OCI-LY7 (cell line): Measurements from ENCODE around the gene DBNDD1. TPM values are rescaled to one million over a fixed set of nuclear protein-coding genes. Genes with fewer than 3 reads are reported as not detected.
"Not testable (repeated sequence)": the region's sequence is repeated elsewhere in the genome, so short reads cannot be mapped to it uniquely, and the experiment has no call there.

ENCODE experiments used
- BruUV-seq: library from RNA; stranded (reverse); fragments of 400-500 nt; replicated peaks from 2 replicates; lab custom pipeline; 2021; lab: Mats Ljungman, UMichigan
- CTCF ChIA-PET: fragments of 300-600 bp; sonication (Branson Sonifier 250); formaldehyde crosslinking; loops from one replicate; lab custom pipeline; 2022; ENCODE audit warnings: antibody characterized with exemption; ENCODE audit not compliant: unreplicated experiment; lab: Charles Lee
- POLR2A ChIA-PET: fragments of 300-600 bp; sonication (Branson Sonifier 250); formaldehyde crosslinking; loops from one replicate; lab custom pipeline; 2022; ENCODE audit warnings: antibody characterized with exemption; lab: Charles Lee
- DNase-seq: peaks from one replicate; pipeline ENCODE4 v3.0.0-alpha.2; 2015; ENCODE audit warnings: low spot score
- H2AFZ ChIP-seq: fragments of 200-600 bp; sonication (generic), shearing (Covaris generic); 2 replicates; pipeline ENCODE4 v1.6.1; 2014; ENCODE audit warnings: mild to moderate bottlenecking, antibody characterized with exemption, low read length, moderate library complexity
- H3K27ac ChIP-seq: fragments of 200-600 bp; sonication (generic); 2 replicates; pipeline ENCODE4 v1.5.1; 2014; ENCODE audit warnings: mixed run types, low read depth, mild to moderate bottlenecking, moderate library complexity, low read length, inconsistent platforms; ENCODE audit not compliant: poor library complexity, severe bottlenecking
- H3K36me3 ChIP-seq: fragments of 200-600 bp; sonication (generic); 2 replicates; pipeline ENCODE4 v1.6.1; 2014; ENCODE audit warnings: mild to moderate bottlenecking, antibody characterized with exemption, low read length, moderate library complexity, mixed read lengths; ENCODE audit not compliant: insufficient read depth
- H3K4me1 ChIP-seq: fragments of 200-600 bp; sonication (generic); 2 replicates; pipeline ENCODE4 v1.5.1; 2014; ENCODE audit warnings: mild to moderate bottlenecking, low read length; ENCODE audit not compliant: insufficient read depth, poor library complexity, severe bottlenecking
- H3K4me2 ChIP-seq: fragments of 200-600 bp; sonication (generic); 2 replicates; pipeline ENCODE4 v1.6.1; 2014; ENCODE audit warnings: mild to moderate bottlenecking, low read length
- H3K4me3 ChIP-seq: fragments of 200-600 bp; sonication (generic); 2 replicates; pipeline ENCODE4 v1.5.1; 2014; ENCODE audit warnings: mild to moderate bottlenecking, low read depth, low read length; ENCODE audit not compliant: poor library complexity, severe bottlenecking
- H3K79me2 ChIP-seq: fragments of 200-600 bp; sonication (generic); 2 replicates; pipeline ENCODE4 v1.6.1; 2016; ENCODE audit warnings: low read depth, mild to moderate bottlenecking, low read length, moderate library complexity, mixed read lengths; ENCODE audit not compliant: insufficient read depth
- H3K9me2 ChIP-seq: fragments of 200-600 bp; sonication (generic); 2 replicates; pipeline ENCODE4 v1.6.1; 2016; ENCODE audit warnings: mild to moderate bottlenecking, low read length, mixed read lengths; ENCODE audit not compliant: insufficient read depth
- H3K9me3 ChIP-seq: fragments of 200-600 bp; sonication (generic); 2 replicates; pipeline ENCODE4 v1.6.1; 2014; ENCODE audit warnings: mild to moderate bottlenecking, mixed run types, low read length, mixed read lengths
- H4K20me1 ChIP-seq: fragments of 200-600 bp; sonication (generic); 2 replicates; pipeline ENCODE4 v1.6.1; 2014; ENCODE audit warnings: mild to moderate bottlenecking, antibody characterized with exemption, low read length, moderate library complexity, mixed read lengths; ENCODE audit not compliant: insufficient read depth
- CTCF ChIP-seq: fragments of 200-600 bp; sonication (generic); conservative IDR thresholded peaks from 2 replicates; pipeline ENCODE4 v1.5.1; 2014; ENCODE audit warnings: mild to moderate bottlenecking, antibody characterized with exemption, low read length, moderate library complexity, mixed read lengths
- EZH2phosphoT487 ChIP-seq: fragments of 200-600 bp; sonication (generic); IDR thresholded peaks from 2 replicates; pipeline ENCODE4 v1.6.1; 2018; ENCODE audit warnings: low read depth, borderline replicate concordance, mild to moderate bottlenecking, mixed run types, antibody characterized with exemption, low read length, moderate library complexity, mixed read lengths
- intact Hi-C: fragments of 100-400 bp; cut with micrococcal nuclease; formaldehyde crosslinking; loops from one replicate; pipeline ENCODE4 v1.10.0; 2022; ENCODE audit not compliant: unreplicated experiment
- total RNA-seq, 2 experiments: library from RNA; depleted of rRNA in 1 of 2; stranded (reverse); fragments of >200 nt in 1 of 2; shearing (Covaris generic) in 1 of 2; gene quantifications; 2 replicates each; pipeline ENCODE4 v1.2.3, GENCODE V29; 2014 to 2022

The DBNDD1 gene
- total RNA-seq, 2 experiments from 2014 or later: 0.57 to 0.98 TPM

DNA sequence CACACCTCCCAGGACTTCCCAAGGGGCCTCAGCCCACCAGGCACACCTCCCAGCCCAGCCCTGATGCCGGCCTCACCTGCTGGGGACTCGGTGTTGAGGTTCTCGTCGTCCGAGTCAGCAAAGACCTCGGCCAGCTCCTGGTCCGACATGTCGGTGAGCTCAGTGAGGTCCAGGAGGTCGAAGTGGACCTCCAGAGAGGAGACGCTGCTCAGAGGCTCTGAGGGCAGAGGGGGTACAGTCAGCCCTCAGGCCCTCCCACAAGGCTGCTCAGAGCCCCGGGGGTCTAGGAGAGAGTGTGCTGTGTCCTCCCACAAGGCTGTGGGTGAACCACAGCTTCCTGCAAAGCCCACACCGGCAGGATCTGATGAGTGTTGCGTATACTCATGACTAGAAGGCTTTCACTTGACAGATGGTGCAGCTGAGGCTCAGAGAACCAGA is 10.5 kb downstream of the DBNDD1 start:
- ChIA-PET CTCF (no interaction called here), POLR2A (interaction anchor here (0.9 kb wide), 1 partner anchor 36 kb away, joined by 3 read pairs; no protein-coding TSS in a partner anchor)

DNA sequence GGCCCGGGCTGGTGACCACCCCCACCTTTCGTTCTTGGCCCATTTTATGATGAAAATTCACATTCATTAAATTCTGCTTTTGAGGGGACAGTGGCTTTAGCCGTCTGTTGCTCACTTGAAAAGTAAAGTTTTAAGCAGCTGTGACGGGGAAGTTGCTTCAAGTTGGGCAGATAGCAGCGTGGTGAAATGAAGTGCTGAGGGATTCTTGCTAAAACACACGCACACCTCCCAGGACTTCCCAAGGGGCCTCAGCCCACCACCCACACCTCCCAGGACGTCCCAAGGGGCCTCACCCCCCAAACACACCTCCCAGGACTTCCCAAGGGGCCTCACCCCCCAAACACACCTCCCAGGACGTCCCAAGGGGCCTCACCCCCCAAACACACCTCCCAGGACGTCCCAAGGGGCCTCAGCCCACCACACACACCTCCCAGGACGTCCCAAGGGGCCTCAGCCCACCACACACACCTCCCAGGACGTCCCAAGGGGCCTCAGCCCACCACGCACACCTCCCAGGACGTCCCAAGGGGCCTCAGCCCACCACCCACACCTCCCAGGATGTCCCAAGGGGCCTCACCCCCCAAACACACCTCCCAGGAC is 11.5 kb downstream of the DBNDD1 start:
- DNase-seq: peak; percentile 53
- intact Hi-C loops, H3K9me3 ChIP-seq, H3K9me2 ChIP-seq, H3K79me2 ChIP-seq, BruUV-seq, CTCF ChIA-PET, H4K20me1 ChIP-seq, H3K4me3 ChIP-seq, H2AFZ ChIP-seq, H3K36me3 ChIP-seq: not testable (repeated sequence)
- Histone ChIP-seq H3K4me2 (peak overlapping the region; percentile 52), H3K27ac (peak overlapping the region; percentile 53), H3K4me1 (peaks cover 37% of the 10 kb centered on the region)
- POLR2A ChIA-PET: interaction anchor here (0.6 kb wide), 1 partner anchor 14 kb away, joined by 3 read pairs; no protein-coding TSS in a partner anchor

More for the DNA sequence above, 10.5 kb downstream of the DBNDD1 start:
- Histone ChIP-seq H3K36me3 (no peaks in the 10 kb centered on the region), H3K9me3 (no peaks in the 10 kb centered on the region), H3K9me2 (no peaks in the 10 kb centered on the region), H3K4me1 (peaks cover 45% of the 10 kb centered on the region), H2AFZ (peak overlapping the region; percentile 49; the same call in 1 of the 2 replicates), H4K20me1 (no peaks in the 10 kb centered on the region), H3K4me2 (peak overlapping the region; percentile 53), H3K4me3 (peak overlapping the region; percentile 37), H3K27ac (peak overlapping the region; percentile 61), H3K79me2 (no peaks in the 10 kb centered on the region)
- intact Hi-C loops: no loop called here
- TF ChIP-seq CTCF: no peak
- no peak for TF ChIP-seq EZH2phosphoT487
- no TSS peak for BruUV-seq
- DNase-seq: peak; percentile 81

- Histone ChIP-seq H3K4me3 (no peak overlapping the region), H3K36me3 (no peaks in the 10 kb centered on the region), H3K4me1 (peaks cover 35% of the 10 kb centered on the region), H4K20me1 (no peaks in the 10 kb centered on the region), H3K9me3 (no peaks in the 10 kb centered on the region), H2AFZ (no peak overlapping the region), H3K9me2 (no peaks in the 10 kb centered on the region), H3K4me2 (peak overlapping the region; percentile 52), H3K27ac (no peak overlapping the region), H3K79me2 (no peaks in the 10 kb centered on the region)
- ChIA-PET POLR2A (no interaction called here), CTCF (no interaction called here)
- intact Hi-C loops: no loop called here
- TF ChIP-seq EZH2phosphoT487: no peak
- no peak for TF ChIP-seq CTCF
- no peak for DNase-seq
- no TSS peak for BruUV-seq
These were observed 12.2 kb downstream of the DBNDD1 start for GRCh38 chr16:90007015-90007414.
